Trophoblast cell (in vitro differentiated cells and primary cell): ENCODE results near the gene ARHGAP23. TPM values are rescaled to one million over a fixed set of nuclear protein-coding genes. Genes with fewer than 3 reads are reported as not detected.

ENCODE experiments used
- DNase-seq, 2 donors: peaks; one replicate each; pipeline ENCODE4 v3.0.0-alpha.2; 2016
- H2AFZ ChIP-seq: 2 replicates; pipeline ENCODE4 v1.6.1; 2013; ENCODE audit warnings: low read length, moderate library complexity, mild to moderate bottlenecking; ENCODE audit not compliant: insufficient read depth, poor library complexity
- H2AK5ac ChIP-seq: 2 replicates; pipeline ENCODE4 v1.6.1; 2013; ENCODE audit warnings: mild to moderate bottlenecking, low read length
- H2BK120ac ChIP-seq: 2 replicates; pipeline ENCODE4 v1.6.1; 2013; ENCODE audit warnings: low read length, mild to moderate bottlenecking, moderate library complexity; ENCODE audit not compliant: insufficient read depth, poor library complexity
- H2BK12ac ChIP-seq: 2 replicates; pipeline ENCODE4 v1.6.1; 2013; ENCODE audit warnings: mild to moderate bottlenecking, low read length, moderate library complexity
- H2BK5ac ChIP-seq: 2 replicates; pipeline ENCODE4 v1.6.1; 2013; ENCODE audit warnings: low read length, low read depth, moderate library complexity, mild to moderate bottlenecking; ENCODE audit not compliant: poor library complexity
- H3K14ac ChIP-seq: 2 replicates; pipeline ENCODE4 v1.6.1; 2013; ENCODE audit warnings: mild to moderate bottlenecking, low read length
- H3K18ac ChIP-seq: 2 replicates; pipeline ENCODE4 v1.6.1; 2013; ENCODE audit warnings: mild to moderate bottlenecking, low read length
- H3K23ac ChIP-seq: 2 replicates; pipeline ENCODE4 v1.6.1; 2013; ENCODE audit warnings: low read length
- H3K27ac ChIP-seq: 2 replicates; pipeline ENCODE4 v1.5.1; 2013; ENCODE audit warnings: low read depth, mild to moderate bottlenecking, inconsistent platforms, low read length, moderate library complexity
- H3K27me3 ChIP-seq: 2 replicates; pipeline ENCODE4 v1.6.1; 2013; ENCODE audit warnings: inconsistent platforms, mild to moderate bottlenecking, low read length, moderate library complexity; ENCODE audit not compliant: insufficient read depth
- H3K36me3 ChIP-seq, 2 experiments: 1 replicate in 1 of 2; 2 replicates in 1 of 2; pipeline ENCODE4 v1.6.1; 2013; ENCODE audit warnings: low read length in 2 of 2, mild to moderate bottlenecking in 2 of 2, moderate library complexity in 1 of 2; ENCODE audit not compliant: insufficient read depth in 2 of 2, control insufficient read depth in 1 of 2
- H3K4ac ChIP-seq: 2 replicates; pipeline ENCODE4 v1.6.1; 2013; ENCODE audit warnings: low read depth, mild to moderate bottlenecking, low read length, moderate library complexity
- H3K4me1 ChIP-seq, 2 experiments: 1 replicate in 1 of 2; 2 replicates in 1 of 2; pipeline ENCODE4 v1.6.1; 2013; ENCODE audit warnings: low read length in 2 of 2, mild to moderate bottlenecking in 2 of 2, moderate library complexity in 1 of 2; ENCODE audit not compliant: insufficient read depth in 2 of 2, control insufficient read depth in 1 of 2
- H3K4me2 ChIP-seq: 2 replicates; pipeline ENCODE4 v1.6.1; 2013; ENCODE audit warnings: inconsistent platforms, mild to moderate bottlenecking, low read length, moderate library complexity
- H3K4me3 ChIP-seq: 2 replicates; pipeline ENCODE4 v1.5.1; 2013; ENCODE audit warnings: mild to moderate bottlenecking, low read depth, low read length, inconsistent platforms
- H3K79me1 ChIP-seq: one replicate; pipeline ENCODE4 v1.6.1; 2013; ENCODE audit warnings: low read length
- H3K79me2 ChIP-seq: 2 replicates; pipeline ENCODE4 v1.6.1; 2013; ENCODE audit warnings: low read length, mild to moderate bottlenecking; ENCODE audit not compliant: control insufficient read depth, insufficient read depth, poor library complexity
- H3K9ac ChIP-seq: 2 replicates; pipeline ENCODE4 v1.6.1; 2013; ENCODE audit warnings: mild to moderate bottlenecking, low read length
- H3K9me3 ChIP-seq: 2 replicates; pipeline ENCODE4 v1.6.1; 2013; ENCODE audit warnings: low read depth, mild to moderate bottlenecking, control low read depth, inconsistent platforms, low read length; ENCODE audit not compliant: insufficient read depth
- H4K12ac ChIP-seq: 2 replicates; pipeline ENCODE4 v1.6.1; 2013; ENCODE audit warnings: low read depth, mild to moderate bottlenecking, low read length, moderate library complexity
- H4K8ac ChIP-seq: 2 replicates; pipeline ENCODE4 v1.6.1; 2013; ENCODE audit warnings: low read depth, mild to moderate bottlenecking, low read length, moderate library complexity
- H4K91ac ChIP-seq: one replicate; pipeline ENCODE4 v1.6.1; 2013; ENCODE audit warnings: low read depth, mild to moderate bottlenecking, low read length, moderate library complexity
- WGBS: extraction: QIAGEN DNeasy Blood & Tissue Kit; methylation state at CpG from one replicate; pipeline ENCODE4 v1.1.7; 2013; ENCODE audit warnings: missing lambda C conversion rate; ENCODE audit not compliant: insufficient read length, insufficient coverage; ENCODE audit errors: extremely low coverage; 5-methylcytosine and 5-hydroxymethylcytosine counted together
- polyA plus RNA-seq: library from polyadenylated mRNA; stranded (reverse); fragments of 200-250 nt; gene quantifications from 2 replicates; pipeline ENCODE4 v1.2.3, GENCODE V29; 2013

The ARHGAP23 gene, protein sequence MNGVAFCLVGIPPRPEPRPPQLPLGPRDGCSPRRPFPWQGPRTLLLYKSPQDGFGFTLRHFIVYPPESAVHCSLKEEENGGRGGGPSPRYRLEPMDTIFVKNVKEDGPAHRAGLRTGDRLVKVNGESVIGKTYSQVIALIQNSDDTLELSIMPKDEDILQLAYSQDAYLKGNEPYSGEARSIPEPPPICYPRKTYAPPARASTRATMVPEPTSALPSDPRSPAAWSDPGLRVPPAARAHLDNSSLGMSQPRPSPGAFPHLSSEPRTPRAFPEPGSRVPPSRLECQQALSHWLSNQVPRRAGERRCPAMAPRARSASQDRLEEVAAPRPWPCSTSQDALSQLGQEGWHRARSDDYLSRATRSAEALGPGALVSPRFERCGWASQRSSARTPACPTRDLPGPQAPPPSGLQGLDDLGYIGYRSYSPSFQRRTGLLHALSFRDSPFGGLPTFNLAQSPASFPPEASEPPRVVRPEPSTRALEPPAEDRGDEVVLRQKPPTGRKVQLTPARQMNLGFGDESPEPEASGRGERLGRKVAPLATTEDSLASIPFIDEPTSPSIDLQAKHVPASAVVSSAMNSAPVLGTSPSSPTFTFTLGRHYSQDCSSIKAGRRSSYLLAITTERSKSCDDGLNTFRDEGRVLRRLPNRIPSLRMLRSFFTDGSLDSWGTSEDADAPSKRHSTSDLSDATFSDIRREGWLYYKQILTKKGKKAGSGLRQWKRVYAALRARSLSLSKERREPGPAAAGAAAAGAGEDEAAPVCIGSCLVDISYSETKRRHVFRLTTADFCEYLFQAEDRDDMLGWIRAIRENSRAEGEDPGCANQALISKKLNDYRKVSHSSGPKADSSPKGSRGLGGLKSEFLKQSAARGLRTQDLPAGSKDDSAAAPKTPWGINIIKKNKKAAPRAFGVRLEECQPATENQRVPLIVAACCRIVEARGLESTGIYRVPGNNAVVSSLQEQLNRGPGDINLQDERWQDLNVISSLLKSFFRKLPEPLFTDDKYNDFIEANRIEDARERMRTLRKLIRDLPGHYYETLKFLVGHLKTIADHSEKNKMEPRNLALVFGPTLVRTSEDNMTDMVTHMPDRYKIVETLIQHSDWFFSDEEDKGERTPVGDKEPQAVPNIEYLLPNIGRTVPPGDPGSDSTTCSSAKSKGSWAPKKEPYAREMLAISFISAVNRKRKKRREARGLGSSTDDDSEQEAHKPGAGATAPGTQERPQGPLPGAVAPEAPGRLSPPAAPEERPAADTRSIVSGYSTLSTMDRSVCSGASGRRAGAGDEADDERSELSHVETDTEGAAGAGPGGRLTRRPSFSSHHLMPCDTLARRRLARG (N-terminal part only)
- 16.7 and 17.8 TPM in 2 replicates for polyA plus RNA-seq

DNA sequence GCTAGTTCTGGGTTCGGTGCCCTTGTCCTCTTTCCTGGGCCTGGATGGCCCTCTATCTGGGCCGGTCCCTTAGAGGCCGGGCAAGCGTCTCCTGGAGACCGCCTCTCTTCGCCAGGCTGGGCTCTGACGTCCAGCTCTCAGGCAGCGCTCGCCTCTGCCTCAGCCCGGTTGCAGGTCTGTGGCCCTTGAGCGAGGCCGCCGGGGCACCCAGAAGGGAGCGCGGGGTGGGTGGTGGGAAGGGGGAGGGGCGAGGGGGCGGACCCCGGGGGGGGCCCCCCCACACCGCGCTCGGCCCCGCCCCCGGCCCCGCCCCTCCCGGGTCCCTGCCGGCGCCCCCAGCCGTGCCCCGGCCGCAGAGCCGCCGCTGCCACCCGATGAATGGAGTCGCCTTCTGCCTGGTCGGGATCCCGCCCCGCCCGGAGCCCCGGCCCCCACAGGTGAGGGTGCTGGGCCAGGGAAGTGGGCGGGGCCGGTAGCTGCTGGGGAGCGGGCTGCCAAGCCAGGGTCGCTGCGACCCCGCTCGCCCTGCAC lies at the start of gene ARHGAP23:
ARHGAP23 (plus strand) TSS at position 353 of the 531 bp plus-strand sequence; CDS start at position 375, 22 bp downstream.
- Histone ChIP-seq H2BK120ac (no peak within 1 kb of the TSS), H3K9me3 (no peaks in the 10 kb centered on the region), H2AFZ (peak within 1 kb of the TSS; percentile 38), H4K12ac (no peak within 1 kb of the TSS), H3K9ac (no peak within 1 kb of the TSS), H3K4me1 (peaks cover 5 to 15% of the 10 kb centered on the region in 2 experiments), H3K14ac (peak within 1 kb of the TSS; percentile 42), H4K91ac (peak within 1 kb of the TSS; percentile 58), H3K4me3 (peak within 1 kb of the TSS; percentile 74), H4K8ac (peak within 1 kb of the TSS; percentile 44), H3K23ac (no peak within 1 kb of the TSS), H3K27me3 (peaks cover 3% of the 10 kb centered on the region), H2BK12ac (no peak within 1 kb of the TSS), H3K18ac (no peak within 1 kb of the TSS), H3K4me2 (peak within 1 kb of the TSS; percentile 99), H3K79me2 (no peaks in the 10 kb centered on the region), H2AK5ac (no peak within 1 kb of the TSS), H3K27ac (no peak within 1 kb of the TSS), H2BK5ac (no peak within 1 kb of the TSS), H3K79me1 (peaks cover 2% of the 10 kb centered on the region), H3K36me3 (no peaks in the 10 kb centered on the region), H3K4ac (no peak within 1 kb of the TSS)
- DNase-seq = peak; percentile 30 to 55
- no CpG with 5 or more reads among the region's 46 CpGs for WGBS

- Histone ChIP-seq H2AFZ (no peak overlapping the region), H3K79me1 (no peaks in the 10 kb centered on the region), H3K23ac (no peak overlapping the region), H3K4me1 (no peaks in the 10 kb centered on the region), H3K4ac (no peak overlapping the region), H3K18ac (no peak overlapping the region), H2BK12ac (no peak overlapping the region), H2BK120ac (no peak overlapping the region), H2AK5ac (no peak overlapping the region), H3K36me3 (peaks cover 1 to 19% of the 10 kb centered on the region in 2 experiments), H2BK5ac (no peak overlapping the region), H3K79me2 (no peaks in the 10 kb centered on the region), H3K9ac (no peak overlapping the region), H3K4me2 (no peak overlapping the region), H3K9me3 (no peaks in the 10 kb centered on the region), H4K8ac (no peak overlapping the region), H3K27me3 (no peaks in the 10 kb centered on the region), H3K4me3 (no peak overlapping the region), H3K27ac (no peak overlapping the region), H4K12ac (no peak overlapping the region), H3K14ac (no peak overlapping the region), H4K91ac (no peak overlapping the region)
- WGBS = no CpG with 5 or more reads among the region's 1 CpG
- DNase-seq = peak; percentile 37 to 45
These were observed 48.8 kb upstream of the ARHGAP23 start for GRCh38 chr17:38379448-38379847.

- H2BK5ac ChIP-seq = no peak overlapping the region
- no peak overlapping the region for H4K8ac ChIP-seq
- no peak overlapping the region for H3K27ac ChIP-seq
- no peak overlapping the region for H3K14ac ChIP-seq
- no peak overlapping the region for H3K23ac ChIP-seq
- H2AFZ ChIP-seq = no peak overlapping the region
- H4K12ac ChIP-seq = no peak overlapping the region
- H3K9me3 ChIP-seq = no peaks in the 10 kb centered on the region
- H3K9ac ChIP-seq = no peak overlapping the region
- peaks cover 11 to 13% of the 10 kb centered on the region in 2 experiments for H3K36me3 ChIP-seq
- H3K4me3 ChIP-seq = no peak overlapping the region
- no CpG with 5 or more reads among the region's 4 CpGs for WGBS
- H3K4me1 ChIP-seq = peaks cover 0 to 3% of the 10 kb centered on the region in 2 experiments
- H3K79me1 ChIP-seq = no peaks in the 10 kb centered on the region
- no peak overlapping the region for H2BK120ac ChIP-seq
- H3K4me2 ChIP-seq = no peak overlapping the region
- no peak overlapping the region for H3K4ac ChIP-seq
- H3K18ac ChIP-seq = no peak overlapping the region
- H2BK12ac ChIP-seq = no peak overlapping the region
- no peak for DNase-seq
- H2AK5ac ChIP-seq = no peak overlapping the region
- H3K27me3 ChIP-seq = no peaks in the 10 kb centered on the region
- no peaks in the 10 kb centered on the region for H3K79me2 ChIP-seq
- no peak overlapping the region for H4K91ac ChIP-seq
These were observed 33.2 kb upstream of the ARHGAP23 start for GRCh38 chr17:38395090-38395489.

GRCh38 chr17:38397227-38397626 lies 31.0 kb upstream of the ARHGAP23 start:
- H3K4me1 ChIP-seq = peaks cover 0 to 3% of the 10 kb centered on the region in 2 experiments
- WGBS = no CpG with 5 or more reads among the region's 2 CpGs
- H2AK5ac ChIP-seq = no peak overlapping the region
- no peak overlapping the region for H3K4me3 ChIP-seq
- H3K4me2 ChIP-seq = no peak overlapping the region
- H3K79me1 ChIP-seq = no peaks in the 10 kb centered on the region
- no peak for DNase-seq
- no peak overlapping the region for H2AFZ ChIP-seq
- H3K23ac ChIP-seq = no peak overlapping the region
- no peak overlapping the region for H3K4ac ChIP-seq
- no peak overlapping the region for H3K27ac ChIP-seq
- H3K79me2 ChIP-seq = no peaks in the 10 kb centered on the region
- H4K12ac ChIP-seq = no peak overlapping the region
- no peaks in the 10 kb centered on the region for H3K27me3 ChIP-seq
- no peak overlapping the region for H2BK120ac ChIP-seq
- no peak overlapping the region for H3K18ac ChIP-seq
- no peak overlapping the region for H4K91ac ChIP-seq
- H3K36me3 ChIP-seq = peaks cover 23 to 31% of the 10 kb centered on the region in 2 experiments
- H3K9ac ChIP-seq = no peak overlapping the region
- no peaks in the 10 kb centered on the region for H3K9me3 ChIP-seq
- H2BK5ac ChIP-seq = no peak overlapping the region
- H3K14ac ChIP-seq = no peak overlapping the region
- H4K8ac ChIP-seq = no peak overlapping the region
- no peak overlapping the region for H2BK12ac ChIP-seq
